Testis (tissue), 3 donors: Measurements from ENCODE around the gene FAM171A1. TPM values are rescaled to one million over a fixed set of nuclear protein-coding genes. Genes with fewer than 3 reads are reported as not detected.

Experiments
- DNase-seq: peaks from one replicate; pipeline ENCODE4 v3.0.0-alpha.2; 2019
- H3K27ac ChIP-seq, 2 donors: fragments of 200-600 bp; sonication (generic); one replicate each; pipeline ENCODE4 v1.5.1; 2019
- H3K27me3 ChIP-seq: fragments of 200-600 bp; sonication (generic); one replicate; pipeline ENCODE4 v1.5.1; 2019
- H3K36me3 ChIP-seq: fragments of 200-600 bp; sonication (generic); one replicate; pipeline ENCODE4 v1.5.1; 2017; ENCODE audit warnings: low read depth; ENCODE audit errors: missing control alignments
- H3K4me1 ChIP-seq: fragments of 200-600 bp; sonication (generic); one replicate; pipeline ENCODE4 v1.5.1; 2019
- H3K4me3 ChIP-seq, 2 donors: fragments of 200-600 bp; sonication (generic); one replicate each; pipeline ENCODE4 v1.5.1; 2017 to 2019
- H3K9me3 ChIP-seq: fragments of 200-600 bp; sonication (generic); one replicate; pipeline ENCODE4 v1.5.1; 2017
- POLR2A ChIP-seq: fragments of 450-650 bp; IDR thresholded peaks from one replicate; pipeline ENCODE4 v1.6.1; 2017; ENCODE audit warnings: antibody characterized with exemption, mild to moderate bottlenecking, moderate library complexity
- WGBS, 2 donors: methylation state at CpG; one replicate each; pipeline ENCODE4 v1.1.5; 2018; 5-methylcytosine and 5-hydroxymethylcytosine counted together
- intact Hi-C: fragments of 100-400 bp; cut with DNase I; formaldehyde crosslinking; loops from one replicate; pipeline ENCODE4 v1.15.1; 2023; ENCODE audit warnings: low total_unique reads
- polyA plus RNA-seq: library from polyadenylated mRNA; stranded (reverse); fragments of 350-450 nt; fragmentation: Illumina TruSeq; extraction: RNeasy Lipid Tissue Mini Kit (QIAGEN cat#74804); gene quantifications from one replicate; pipeline ENCODE4 v1.2.3, GENCODE V29; 2014; ENCODE audit warnings: low read depth, low replicate concordance; ENCODE audit not compliant: insufficient read depth
- total RNA-seq, 2 donors: library from RNA; depleted of rRNA; stranded (reverse); fragments of >200 nt; gene quantifications; one replicate each; pipeline ENCODE4 v1.2.3, GENCODE V29; 2016
- TF ChIP-seq, protein P1 (sequence below), 3 experiments: fragments of 450-650 bp in 2 of 3; fragments of 200-600 bp in 1 of 3; sonication (generic) in 1 of 3; IDR thresholded peaks; one replicate each; pipeline ENCODE4 v1.5.1; 2016 to 2019; ENCODE audit warnings: antibody characterized with exemption in 3 of 3, mild to moderate bottlenecking in 2 of 3, moderate library complexity in 1 of 3

The FAM171A1 gene
- total and polyA plus RNA-seq, 3 donors from 2014 or later, result 9.2 to 11.1 (median 10.8) TPM

DNA sequence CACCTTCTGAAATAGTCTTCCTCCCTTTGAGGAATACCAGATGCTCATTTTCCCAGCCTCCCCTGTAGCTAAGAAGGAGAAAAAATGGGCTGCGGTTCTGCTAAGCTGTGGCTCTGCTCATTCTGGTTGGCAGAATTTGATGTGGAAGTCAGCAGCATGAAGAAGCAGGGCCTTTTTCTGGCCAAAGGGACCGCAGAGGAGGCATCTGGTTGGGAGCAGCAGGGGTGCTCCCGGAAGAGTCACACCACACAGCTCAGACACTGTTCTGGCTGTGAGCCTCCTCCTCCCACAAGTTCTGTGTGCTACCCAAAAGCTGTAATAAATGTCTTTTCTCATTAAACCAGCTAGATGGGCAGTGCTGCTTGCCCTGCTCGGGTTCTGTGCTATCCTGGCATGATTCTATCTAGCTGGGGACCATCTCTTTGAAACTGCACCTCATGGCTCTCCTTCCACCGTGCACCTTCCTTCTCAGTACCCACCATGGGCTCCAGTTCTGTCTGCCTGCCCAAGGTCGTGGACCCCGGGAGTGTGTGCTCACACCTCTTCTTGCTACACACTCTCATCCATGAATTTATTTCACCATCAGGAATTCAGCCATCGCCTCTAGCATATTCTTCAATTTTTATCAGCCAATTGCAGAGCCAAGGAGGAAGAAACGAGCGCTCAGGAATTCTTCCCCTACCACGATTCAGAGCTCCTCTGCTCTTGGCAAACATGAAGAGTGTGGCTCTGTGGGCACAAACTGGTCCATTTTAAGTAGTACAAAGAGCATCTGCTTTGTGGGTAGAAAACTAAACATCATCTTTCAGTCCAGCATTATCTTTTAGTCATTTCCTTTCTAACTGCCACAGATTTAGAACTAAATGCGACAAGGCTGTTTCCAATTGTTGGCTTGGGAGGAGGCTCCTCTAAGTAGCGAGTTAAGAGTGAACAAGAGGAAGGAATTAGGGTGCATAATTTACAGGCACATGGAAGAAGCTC, 76.9 kb downstream of the FAM171A1 start:
- H3K27ac ChIP-seq, result no peak overlapping the region
- DNase-seq, result no peak
- TF ChIP-seq, protein P1, sequence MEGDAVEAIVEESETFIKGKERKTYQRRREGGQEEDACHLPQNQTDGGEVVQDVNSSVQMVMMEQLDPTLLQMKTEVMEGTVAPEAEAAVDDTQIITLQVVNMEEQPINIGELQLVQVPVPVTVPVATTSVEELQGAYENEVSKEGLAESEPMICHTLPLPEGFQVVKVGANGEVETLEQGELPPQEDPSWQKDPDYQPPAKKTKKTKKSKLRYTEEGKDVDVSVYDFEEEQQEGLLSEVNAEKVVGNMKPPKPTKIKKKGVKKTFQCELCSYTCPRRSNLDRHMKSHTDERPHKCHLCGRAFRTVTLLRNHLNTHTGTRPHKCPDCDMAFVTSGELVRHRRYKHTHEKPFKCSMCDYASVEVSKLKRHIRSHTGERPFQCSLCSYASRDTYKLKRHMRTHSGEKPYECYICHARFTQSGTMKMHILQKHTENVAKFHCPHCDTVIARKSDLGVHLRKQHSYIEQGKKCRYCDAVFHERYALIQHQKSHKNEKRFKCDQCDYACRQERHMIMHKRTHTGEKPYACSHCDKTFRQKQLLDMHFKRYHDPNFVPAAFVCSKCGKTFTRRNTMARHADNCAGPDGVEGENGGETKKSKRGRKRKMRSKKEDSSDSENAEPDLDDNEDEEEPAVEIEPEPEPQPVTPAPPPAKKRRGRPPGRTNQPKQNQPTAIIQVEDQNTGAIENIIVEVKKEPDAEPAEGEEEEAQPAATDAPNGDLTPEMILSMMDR (IDR thresholded peaks at IDR 0.05), result no peak
- TF ChIP-seq POLR2A, result no peak
- no peaks in the 10 kb centered on the region for H3K27me3 ChIP-seq
- 70 to 71% methylated on average over 13 of the region's 13 CpGs for WGBS, 2 donors
- no peaks in the 10 kb centered on the region for H3K4me1 ChIP-seq
- no peaks in the 10 kb centered on the region for H3K36me3 ChIP-seq
- no peaks in the 10 kb centered on the region for H3K9me3 ChIP-seq
- intact Hi-C loops, result no loop called here
- H3K4me3 ChIP-seq, result no peak overlapping the region

- intact Hi-C loops, result no loop called here
- no peak overlapping the region for H3K4me3 ChIP-seq
- no peaks in the 10 kb centered on the region for H3K9me3 ChIP-seq
- H3K4me1 ChIP-seq, result no peaks in the 10 kb centered on the region
- WGBS, 2 donors, result 85 to 86% methylated on average over 7 of the region's 7 CpGs
- DNase-seq, result no peak
- no peaks in the 10 kb centered on the region for H3K27me3 ChIP-seq
- no peak overlapping the region for H3K27ac ChIP-seq
- TF ChIP-seq, protein P1 (IDR thresholded peaks at IDR 0.05), result no peak
- no peak for TF ChIP-seq POLR2A
- no peaks in the 10 kb centered on the region for H3K36me3 ChIP-seq
Observed at GRCh38 chr10:15290671-15291070, 80.4 kb downstream of the FAM171A1 start.

DNA sequence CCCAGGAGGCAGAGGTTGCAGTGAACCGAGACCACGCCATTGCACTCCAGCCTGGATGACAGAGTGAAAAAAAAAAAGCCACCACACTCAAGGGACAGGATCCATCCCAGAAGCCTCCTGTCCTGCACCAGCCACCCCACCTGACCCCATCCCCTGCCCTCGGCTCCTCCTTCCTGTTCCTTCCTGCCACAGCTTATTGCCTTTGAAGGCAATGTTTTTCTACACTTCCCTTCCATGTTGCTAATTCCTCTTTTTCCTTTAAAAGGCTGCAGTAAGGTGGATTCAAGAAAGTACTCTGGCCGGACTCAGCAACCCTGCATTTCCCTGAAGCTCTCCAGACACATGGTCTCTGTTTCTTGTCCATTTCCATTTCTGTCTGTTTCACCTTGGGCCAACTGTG, 80.9 kb downstream of the FAM171A1 start:
- H3K27ac ChIP-seq, result no peak overlapping the region
- no peaks in the 10 kb centered on the region for H3K4me1 ChIP-seq
- no peak for DNase-seq
- WGBS, 2 donors, result 80 to 96% methylated on average over 4 of the region's 4 CpGs
- H3K4me3 ChIP-seq, result no peak overlapping the region
- no peaks in the 10 kb centered on the region for H3K36me3 ChIP-seq
- no peaks in the 10 kb centered on the region for H3K9me3 ChIP-seq
- TF ChIP-seq, protein P1 (IDR thresholded peaks at IDR 0.05), result no peak
- TF ChIP-seq POLR2A, result no peak
- no peaks in the 10 kb centered on the region for H3K27me3 ChIP-seq
- intact Hi-C loops, result no loop called here

DNA sequence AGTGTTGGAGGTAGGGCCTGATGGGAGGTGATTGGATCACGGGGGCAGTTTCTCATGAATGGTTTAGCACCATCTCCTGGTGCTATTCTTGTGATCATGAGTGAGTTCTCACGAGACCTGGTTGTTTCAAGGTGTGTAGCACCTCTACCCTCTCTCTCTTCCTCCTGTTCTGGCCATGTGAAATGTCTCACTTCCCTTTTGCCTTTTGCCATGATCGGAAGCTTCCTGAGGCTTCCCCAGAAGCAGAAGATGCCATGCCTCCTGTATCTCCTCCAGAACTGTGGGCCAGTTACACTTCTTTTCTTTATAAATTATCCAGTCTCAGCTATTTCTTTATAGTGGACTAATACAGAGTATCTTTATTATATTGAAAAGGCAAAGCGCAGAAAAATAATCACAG, 90.1 kb downstream of the FAM171A1 start:
- Histone ChIP-seq H3K27ac (no peak overlapping the region), H3K4me1 (no peaks in the 10 kb centered on the region), H3K9me3 (no peaks in the 10 kb centered on the region), H3K4me3 (no peak overlapping the region), H3K27me3 (no peaks in the 10 kb centered on the region), H3K36me3 (no peaks in the 10 kb centered on the region)
- 62 to 73% methylated on average over 4 of the region's 4 CpGs for WGBS, 2 donors
- intact Hi-C loops, result no loop called here
- TF ChIP-seq, protein P1 (IDR thresholded peaks at IDR 0.05), result no peak
- TF ChIP-seq POLR2A, result no peak
- DNase-seq, result no peak
